Neural progenitor cell (in vitro differentiated cells): ENCODE measurements around the gene CD3D.
A peak's percentile ranks its signal among the peaks of the same experiment; 100 is the strongest.

Experiments
- EZH2phosphoT487 ChIP-seq: fragments of 200-600 bp; sonication (generic); IDR thresholded peaks from 2 replicates; pipeline ENCODE4 v1.6.1; 2017; ENCODE audit warnings: antibody characterized with exemption
- TF ChIP-seq, protein P1 (sequence below): fragments of 200-600 bp; sonication (generic); IDR thresholded peaks from 2 replicates; pipeline ENCODE4 v1.5.1; 2017; ENCODE audit warnings: antibody characterized with exemption, mild to moderate bottlenecking

DNA sequence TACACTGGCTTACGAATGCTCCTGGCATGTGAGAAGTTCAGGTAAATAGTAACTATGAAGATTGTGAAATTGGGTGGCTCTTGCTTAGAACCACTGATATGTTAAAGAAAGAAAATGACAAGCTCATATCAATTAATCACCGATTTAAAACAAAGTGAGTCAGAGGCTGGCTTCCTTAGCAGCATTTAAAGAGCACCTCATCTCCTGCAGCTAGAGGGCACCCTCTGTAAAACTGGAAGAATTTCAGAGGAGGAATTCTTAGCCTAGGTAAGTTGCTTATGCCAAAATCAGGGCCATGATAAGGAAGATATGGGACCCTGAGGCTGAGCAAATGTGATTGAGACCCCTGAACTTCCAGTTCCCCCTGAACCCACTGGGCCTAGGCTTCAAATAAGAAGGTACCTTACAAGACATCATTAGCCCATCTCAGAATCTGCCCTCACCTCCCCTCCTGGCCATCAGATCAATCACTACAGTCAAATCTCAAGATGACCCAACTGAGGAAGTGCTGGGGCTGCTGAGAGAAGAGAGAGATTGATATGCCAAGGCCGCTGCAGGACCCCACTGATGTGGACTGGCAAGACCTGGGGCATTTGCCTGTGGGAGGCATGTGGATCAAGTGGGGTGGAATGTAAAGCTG, 46.6 kb downstream of the CD3D start:
- TF ChIP-seq, protein P1, sequence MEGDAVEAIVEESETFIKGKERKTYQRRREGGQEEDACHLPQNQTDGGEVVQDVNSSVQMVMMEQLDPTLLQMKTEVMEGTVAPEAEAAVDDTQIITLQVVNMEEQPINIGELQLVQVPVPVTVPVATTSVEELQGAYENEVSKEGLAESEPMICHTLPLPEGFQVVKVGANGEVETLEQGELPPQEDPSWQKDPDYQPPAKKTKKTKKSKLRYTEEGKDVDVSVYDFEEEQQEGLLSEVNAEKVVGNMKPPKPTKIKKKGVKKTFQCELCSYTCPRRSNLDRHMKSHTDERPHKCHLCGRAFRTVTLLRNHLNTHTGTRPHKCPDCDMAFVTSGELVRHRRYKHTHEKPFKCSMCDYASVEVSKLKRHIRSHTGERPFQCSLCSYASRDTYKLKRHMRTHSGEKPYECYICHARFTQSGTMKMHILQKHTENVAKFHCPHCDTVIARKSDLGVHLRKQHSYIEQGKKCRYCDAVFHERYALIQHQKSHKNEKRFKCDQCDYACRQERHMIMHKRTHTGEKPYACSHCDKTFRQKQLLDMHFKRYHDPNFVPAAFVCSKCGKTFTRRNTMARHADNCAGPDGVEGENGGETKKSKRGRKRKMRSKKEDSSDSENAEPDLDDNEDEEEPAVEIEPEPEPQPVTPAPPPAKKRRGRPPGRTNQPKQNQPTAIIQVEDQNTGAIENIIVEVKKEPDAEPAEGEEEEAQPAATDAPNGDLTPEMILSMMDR = peak; percentile 63
- TF ChIP-seq EZH2phosphoT487 = no peak
